Right lung (tissue), 5 donors: ENCODE data around the gene AJM1. TPM values are rescaled to one million over a fixed set of nuclear protein-coding genes. Genes with fewer than 3 reads are reported as not detected.
"Not testable (repeated sequence)": the region's sequence is repeated elsewhere in the genome, so short reads cannot be mapped to it uniquely, and the experiment has no call there.

Experiments
- DNase-seq, 2 donors: peaks; one replicate each; pipeline ENCODE4 v3.0.0-alpha.2; 2013
- polyA plus RNA-seq, 5 donors: library from polyadenylated mRNA; unstranded; fragments of 120-200 nt; gene quantifications; one replicate each; pipeline versions ENCODE4 v1.2.1 to v1.2.3, GENCODE V29; 2013; ENCODE audit warnings: inconsistent platforms in 1 of 5, low replicate concordance in 1 of 5; ENCODE audit not compliant: insufficient read length in 5 of 5, insufficient read depth in 1 of 5

AJM1 gene
- polyA plus RNA-seq, 5 donors: 0.56 to 1.9 (median 1.1) TPM

- no peak for DNase-seq
Measured at GRCh38 chr9:136867480-136867879, 25.2 kb downstream of the AJM1 start.

- DNase-seq: no peak
Measured at GRCh38 chr9:136867917-136868316, 25.6 kb downstream of the AJM1 start.

- no peak for DNase-seq
Measured at GRCh38 chr9:136868644-136869043, 26.4 kb downstream of the AJM1 start.

- DNase-seq: not testable (repeated sequence)
Measured at GRCh38 chr9:136869611-136870010, 27.3 kb downstream of the AJM1 start.

- DNase-seq: no peak
Measured at GRCh38 chr9:136875155-136875554, 32.9 kb downstream of the AJM1 start.

GRCh38 chr9:136876476-136876875, 34.2 kb downstream of the AJM1 start:
- DNase-seq: no peak

GRCh38 chr9:136880651-136881050, 38.4 kb downstream of the AJM1 start:
- no peak for DNase-seq

GRCh38 chr9:136881691-136882108, 39.4 kb downstream of the AJM1 start:
- DNase-seq: no peak

- no peak for DNase-seq
Measured at GRCh38 chr9:136882109-136882946, 40.0 kb downstream of the AJM1 start.

- DNase-seq: not testable (repeated sequence)
Measured at GRCh38 chr9:136882947-136883283, 40.6 kb downstream of the AJM1 start.

GRCh38 chr9:136883670-136884069, 41.4 kb downstream of the AJM1 start:
- DNase-seq: not testable (repeated sequence)

GRCh38 chr9:136885950-136886578, 43.8 kb downstream of the AJM1 start, which contains the start of gene TRAF2:
TRAF2 (plus strand) TSS chr9:136886516; CDS start chr9:136898741, 12,225 bp downstream.
- peak; percentile 99 to 100 for DNase-seq

GRCh38 chr9:136886610-136887597, 44.6 kb downstream of the AJM1 start:
- DNase-seq: no peak

- DNase-seq: no peak
Measured at GRCh38 chr9:136888454-136888853, 46.2 kb downstream of the AJM1 start.

- no peak for DNase-seq
Measured at GRCh38 chr9:136889858-136890257, 47.6 kb downstream of the AJM1 start.

GRCh38 chr9:136890661-136891060, 48.4 kb downstream of the AJM1 start:
- DNase-seq: no peak

Other genes with a start within 250 kb of the AJM1 start
- 100 to 1,000 TPM in 1 of 5 donors, 10 to 100 TPM in 4; 60.3 to 160 (median 86.2) TPM for gene EGFL7, start 179.6 kb upstream of the AJM1 start, polyA plus RNA-seq
- gene AGPAT2, start 155.0 kb upstream of the AJM1 start, polyA plus RNA-seq: 10 to 100 TPM; 23.1 to 55.6 (median 27.8) TPM
- 10 to 100 TPM; 22.7 to 47.6 (median 29.8) TPM for gene DIPK1B, start 129.9 kb upstream of the AJM1 start, polyA plus RNA-seq
- gene LCN10, start 99.5 kb upstream of the AJM1 start, polyA plus RNA-seq: under 1 TPM; 0.12 to 0.76 (median 0.31) TPM
- gene LCN6, start 94.0 kb upstream of the AJM1 start, polyA plus RNA-seq: not detected
- gene LCN8, start 84.2 kb upstream of the AJM1 start, polyA plus RNA-seq: under 1 TPM in 1 of 5 donors, not detected in 4; 0.72 TPM
- gene LCN15, start 78.0 kb upstream of the AJM1 start, polyA plus RNA-seq: 1 to 10 TPM in 1 of 5 donors, under 1 TPM in 4; 0.07 to 2.2 (median 0.10) TPM
- 10 to 100 TPM; 42.6 to 74.3 (median 54.0) TPM for gene TMEM141, start 51.1 kb upstream of the AJM1 start, polyA plus RNA-seq
- gene CCDC183, start 46.1 kb upstream of the AJM1 start, polyA plus RNA-seq: 10 to 100 TPM in 1 of 5 donors, 1 to 10 TPM in 4; 5.9 to 10.6 (median 7.7) TPM
- 10 to 100 TPM; 46.3 to 79.6 (median 54.0) TPM for gene RABL6, start 34.5 kb upstream of the AJM1 start, polyA plus RNA-seq
- gene PHPT1, start 6.9 kb downstream of the AJM1 start, polyA plus RNA-seq: 100 to 1,000 TPM in 1 of 5 donors, 10 to 100 TPM in 4; 57.7 to 161 (median 84.7) TPM
- 1 to 10 TPM; 4.5 to 9.5 (median 6.7) TPM for gene MAMDC4, start 9.9 kb downstream of the AJM1 start, polyA plus RNA-seq
- 100 to 1,000 TPM; 326 to 525 (median 367) TPM for gene EDF1, start 23.8 kb downstream of the AJM1 start, polyA plus RNA-seq
- gene TRAF2, start 44.0 kb downstream of the AJM1 start, polyA plus RNA-seq: 10 to 100 TPM; 10.8 to 16.5 (median 13.9) TPM
- gene FBXW5, start 102.3 kb downstream of the AJM1 start, polyA plus RNA-seq: 10 to 100 TPM; 28.1 to 74.7 (median 42.7) TPM
- gene C8G, start 102.8 kb downstream of the AJM1 start, polyA plus RNA-seq: under 1 TPM in 4 of 5 donors, not detected in 1; 0.33 to 0.78 (median 0.41) TPM
- 10 to 100 TPM in 3 of 5 donors, 1 to 10 TPM in 2; 9.1 to 25.3 (median 21.1) TPM for gene LCN12, start 109.8 kb downstream of the AJM1 start, polyA plus RNA-seq
- gene PTGDS, start 135.0 kb downstream of the AJM1 start, polyA plus RNA-seq: 10 to 100 TPM; 21.1 to 66.2 (median 29.6) TPM
- gene LCNL1, start 140.5 kb downstream of the AJM1 start, polyA plus RNA-seq: 1 to 10 TPM in 2 of 5 donors, under 1 TPM in 3; 0.59 to 1.9 (median 0.89) TPM
- gene PAXX, start 149.9 kb downstream of the AJM1 start, polyA plus RNA-seq: 10 to 100 TPM; 26.2 to 57.5 (median 36.8) TPM
- gene CLIC3, start 154.1 kb downstream of the AJM1 start, polyA plus RNA-seq: 10 to 100 TPM; 25.9 to 74.3 (median 43.8) TPM
- gene ABCA2, start 185.8 kb downstream of the AJM1 start, polyA plus RNA-seq: 10 to 100 TPM; 16.0 to 35.7 (median 21.0) TPM
- gene FUT7, start 189.6 kb downstream of the AJM1 start, polyA plus RNA-seq: under 1 TPM in 1 of 5 donors, not detected in 4; 0.08 TPM
- 10 to 100 TPM; 20.6 to 61.5 (median 33.8) TPM for gene NPDC1, start 203.7 kb downstream of the AJM1 start, polyA plus RNA-seq
- 1 to 10 TPM; 2.0 to 5.4 (median 3.2) TPM for gene ENTPD2, start 211.6 kb downstream of the AJM1 start, polyA plus RNA-seq
- gene SAPCD2, start 228.1 kb downstream of the AJM1 start, polyA plus RNA-seq: 10 to 100 TPM in 3 of 5 donors, 1 to 10 TPM in 2; 8.9 to 13.7 (median 10.3) TPM
- 1 to 10 TPM; 4.6 to 8.4 (median 5.6) TPM for gene UAP1L1, start 235.0 kb downstream of the AJM1 start, polyA plus RNA-seq
- gene MAN1B1, start 244.5 kb downstream of the AJM1 start, polyA plus RNA-seq: 10 to 100 TPM; 50.7 to 68.6 (median 60.1) TPM